Neural cell (in vitro differentiated cells): Measurements from ENCODE around the gene DRD4. TPM values are rescaled to one million over a fixed set of nuclear protein-coding genes. Genes with fewer than 3 reads are reported as not detected.

Experiments
- H2AFZ ChIP-seq: fragments of 200-600, 300-800 bp; sonication (generic), shearing (Covaris generic); 2 replicates; pipeline ENCODE4 v1.6.0; 2014; ENCODE audit warnings: low read depth, mild to moderate bottlenecking, antibody characterized with exemption, low read length, moderate library complexity
- H3F3A ChIP-seq: fragments of 200-600 bp; shearing (Covaris generic); 2 replicates; pipeline ENCODE4 v1.6.1; 2016; ENCODE audit warnings: mild to moderate bottlenecking, moderate library complexity, mixed read lengths, antibody characterized with exemption, low read length; ENCODE audit not compliant: insufficient read depth, poor library complexity, severe bottlenecking
- H3K27ac ChIP-seq: fragments of 200-600, 300-800 bp; sonication (generic), shearing (Covaris generic); 2 replicates; pipeline ENCODE4 v1.5.1; 2014; ENCODE audit warnings: mild to moderate bottlenecking, low read length, moderate library complexity
- H3K27me3 ChIP-seq: fragments of 300-800, 200-600 bp; sonication (generic), shearing (Covaris generic); 2 replicates; pipeline ENCODE4 v1.6.0; 2014; ENCODE audit warnings: mild to moderate bottlenecking, low read depth, low read length, moderate library complexity; ENCODE audit not compliant: insufficient read depth
- H3K36me3 ChIP-seq: fragments of 300-800, 200-600 bp; sonication (generic), shearing (Covaris generic); 2 replicates; pipeline ENCODE4 v1.5.1; 2014; ENCODE audit warnings: mild to moderate bottlenecking, antibody characterized with exemption, low read length, moderate library complexity; ENCODE audit not compliant: insufficient read depth
- H3K4me2 ChIP-seq: fragments of 300-800, 200-600 bp; sonication (generic), shearing (Covaris generic); 2 replicates; pipeline ENCODE4 v1.6.0; 2014; ENCODE audit warnings: mild to moderate bottlenecking, low read length
- H3K4me3 ChIP-seq: fragments of 300-800, 200-600 bp; sonication (generic), shearing (Covaris generic); 2 replicates; pipeline ENCODE4 v1.5.1; 2014; ENCODE audit warnings: mild to moderate bottlenecking, low read length, moderate library complexity
- H3K79me2 ChIP-seq: fragments of 200-600 bp; shearing (Covaris generic); replicated peaks from 2 replicates; pipeline ENCODE4 v1.6.0; 2014; ENCODE audit warnings: mild to moderate bottlenecking, low read length, moderate library complexity; ENCODE audit not compliant: insufficient read depth
- H3K9ac ChIP-seq: fragments of 300-800, 200-600 bp; sonication (generic), shearing (Covaris generic); 2 replicates; pipeline ENCODE4 v1.6.1; 2016; ENCODE audit warnings: mild to moderate bottlenecking, low read length, mixed read lengths
- H3K9me2 ChIP-seq: fragments of 200-600 bp; shearing (Covaris generic); 2 replicates; pipeline ENCODE4 v1.6.1; 2016; ENCODE audit warnings: mild to moderate bottlenecking, low read length, mixed read lengths; ENCODE audit not compliant: insufficient read depth
- H3K9me3 ChIP-seq: fragments of 200-600, 300-800 bp; sonication (generic), shearing (Covaris generic); 2 replicates; pipeline ENCODE4 v1.6.1; 2016; ENCODE audit warnings: mild to moderate bottlenecking, mixed run types, low read length, moderate library complexity, mixed read lengths
- H4K20me1 ChIP-seq: fragments of 200-600 bp; shearing (Covaris generic); 2 replicates; pipeline ENCODE4 v1.6.1; 2016; ENCODE audit warnings: mild to moderate bottlenecking, mixed run types; ENCODE audit not compliant: insufficient read depth
- EP300 ChIP-seq: fragments of 450-650 bp; conservative IDR thresholded peaks from 2 replicates; pipeline ENCODE4 v1.6.1; 2014; ENCODE audit warnings: antibody characterized with exemption, mild to moderate bottlenecking, moderate library complexity; ENCODE audit not compliant: poor library complexity, severe bottlenecking
- EZH2 ChIP-seq: fragments of 200-600, 300-800 bp; shearing (Covaris generic), sonication (generic); IDR thresholded peaks from 2 replicates; pipeline ENCODE4 v1.6.1; 2014; ENCODE audit warnings: antibody characterized with exemption, low read length, borderline replicate concordance, mild to moderate bottlenecking; ENCODE audit not compliant: insufficient read depth, poor library complexity, severe bottlenecking
- MXI1 ChIP-seq: fragments of 450-650 bp; conservative IDR thresholded peaks from 2 replicates; pipeline ENCODE4 v1.6.1; 2014; ENCODE audit warnings: antibody characterized with exemption, mild to moderate bottlenecking; ENCODE audit not compliant: poor library complexity, severe bottlenecking
- POLR2AphosphoS5 ChIP-seq: IDR thresholded peaks from 2 replicates; pipeline ENCODE4 v1.6.1; 2012
- RAD21 ChIP-seq: fragments of 450-650 bp; conservative IDR thresholded peaks from 2 replicates; pipeline ENCODE4 v1.6.1; 2014; ENCODE audit warnings: antibody characterized with exemption, mild to moderate bottlenecking, moderate library complexity
- SMC3 ChIP-seq: fragments of 450-650 bp; conservative IDR thresholded peaks from 2 replicates; pipeline ENCODE4 v1.6.1; 2014; ENCODE audit warnings: antibody characterized with exemption, mild to moderate bottlenecking, moderate library complexity; ENCODE audit not compliant: poor library complexity
- TAF1 ChIP-seq: IDR thresholded peaks from 2 replicates; pipeline ENCODE4 v1.6.1; 2012; ENCODE audit warnings: low read depth
- polyA plus RNA-seq: library from polyadenylated mRNA; depleted of rRNA; stranded (reverse); fragments of >200 nt; gene quantifications from 2 replicates; pipeline ENCODE4 v1.2.3, GENCODE V29; 2014
- TF ChIP-seq, protein P1 (sequence below): IDR thresholded peaks from 2 replicates; pipeline ENCODE4 v1.6.1; 2012; ENCODE audit warnings: borderline replicate concordance
- TF ChIP-seq, protein P2 (sequence below): fragments of 450-650 bp; IDR thresholded peaks from 2 replicates; pipeline ENCODE4 v1.5.1; 2014; ENCODE audit warnings: antibody characterized with exemption, mild to moderate bottlenecking, moderate library complexity; ENCODE audit not compliant: poor library complexity, severe bottlenecking

Gene DRD4
- polyA plus RNA-seq, 1 donor from 2014 or later: not detected

DNA sequence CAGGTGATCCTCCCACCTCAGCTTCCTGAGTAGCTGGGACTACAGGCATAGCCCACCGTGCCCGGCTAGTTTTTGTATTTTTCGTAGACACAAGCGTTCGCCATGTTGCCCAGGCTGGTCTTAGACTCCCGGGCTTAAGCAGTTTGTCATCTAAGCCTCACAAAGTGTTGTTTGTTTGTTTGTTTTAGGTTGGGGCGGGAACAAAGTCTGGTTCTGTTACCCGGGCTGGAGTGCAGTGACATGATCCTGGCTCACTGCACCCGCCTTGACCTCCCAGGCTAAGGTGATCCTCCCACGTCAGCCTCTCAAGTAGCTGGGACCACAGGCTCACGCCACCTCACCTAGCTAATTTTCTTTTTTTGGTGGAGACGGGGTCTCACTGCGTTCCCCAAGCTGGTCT is 33.9 kb upstream of the DRD4 start:
- no peak overlapping the region for H3K27ac ChIP-seq
- H4K20me1 ChIP-seq: no peaks in the 10 kb centered on the region
- no peak overlapping the region for H3K4me2 ChIP-seq
- H3K4me3 ChIP-seq: no peak overlapping the region
- no peaks in the 10 kb centered on the region for H3K9me3 ChIP-seq
- no peak overlapping the region for H2AFZ ChIP-seq
- no peaks in the 10 kb centered on the region for H3K9me2 ChIP-seq
- no peaks in the 10 kb centered on the region for H3K79me2 ChIP-seq
- TF ChIP-seq SMC3 (no peak), MXI1 (no peak)
- TF ChIP-seq, protein P1, sequence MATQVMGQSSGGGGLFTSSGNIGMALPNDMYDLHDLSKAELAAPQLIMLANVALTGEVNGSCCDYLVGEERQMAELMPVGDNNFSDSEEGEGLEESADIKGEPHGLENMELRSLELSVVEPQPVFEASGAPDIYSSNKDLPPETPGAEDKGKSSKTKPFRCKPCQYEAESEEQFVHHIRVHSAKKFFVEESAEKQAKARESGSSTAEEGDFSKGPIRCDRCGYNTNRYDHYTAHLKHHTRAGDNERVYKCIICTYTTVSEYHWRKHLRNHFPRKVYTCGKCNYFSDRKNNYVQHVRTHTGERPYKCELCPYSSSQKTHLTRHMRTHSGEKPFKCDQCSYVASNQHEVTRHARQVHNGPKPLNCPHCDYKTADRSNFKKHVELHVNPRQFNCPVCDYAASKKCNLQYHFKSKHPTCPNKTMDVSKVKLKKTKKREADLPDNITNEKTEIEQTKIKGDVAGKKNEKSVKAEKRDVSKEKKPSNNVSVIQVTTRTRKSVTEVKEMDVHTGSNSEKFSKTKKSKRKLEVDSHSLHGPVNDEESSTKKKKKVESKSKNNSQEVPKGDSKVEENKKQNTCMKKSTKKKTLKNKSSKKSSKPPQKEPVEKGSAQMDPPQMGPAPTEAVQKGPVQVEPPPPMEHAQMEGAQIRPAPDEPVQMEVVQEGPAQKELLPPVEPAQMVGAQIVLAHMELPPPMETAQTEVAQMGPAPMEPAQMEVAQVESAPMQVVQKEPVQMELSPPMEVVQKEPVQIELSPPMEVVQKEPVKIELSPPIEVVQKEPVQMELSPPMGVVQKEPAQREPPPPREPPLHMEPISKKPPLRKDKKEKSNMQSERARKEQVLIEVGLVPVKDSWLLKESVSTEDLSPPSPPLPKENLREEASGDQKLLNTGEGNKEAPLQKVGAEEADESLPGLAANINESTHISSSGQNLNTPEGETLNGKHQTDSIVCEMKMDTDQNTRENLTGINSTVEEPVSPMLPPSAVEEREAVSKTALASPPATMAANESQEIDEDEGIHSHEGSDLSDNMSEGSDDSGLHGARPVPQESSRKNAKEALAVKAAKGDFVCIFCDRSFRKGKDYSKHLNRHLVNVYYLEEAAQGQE: no peak
- TF ChIP-seq, protein P2, sequence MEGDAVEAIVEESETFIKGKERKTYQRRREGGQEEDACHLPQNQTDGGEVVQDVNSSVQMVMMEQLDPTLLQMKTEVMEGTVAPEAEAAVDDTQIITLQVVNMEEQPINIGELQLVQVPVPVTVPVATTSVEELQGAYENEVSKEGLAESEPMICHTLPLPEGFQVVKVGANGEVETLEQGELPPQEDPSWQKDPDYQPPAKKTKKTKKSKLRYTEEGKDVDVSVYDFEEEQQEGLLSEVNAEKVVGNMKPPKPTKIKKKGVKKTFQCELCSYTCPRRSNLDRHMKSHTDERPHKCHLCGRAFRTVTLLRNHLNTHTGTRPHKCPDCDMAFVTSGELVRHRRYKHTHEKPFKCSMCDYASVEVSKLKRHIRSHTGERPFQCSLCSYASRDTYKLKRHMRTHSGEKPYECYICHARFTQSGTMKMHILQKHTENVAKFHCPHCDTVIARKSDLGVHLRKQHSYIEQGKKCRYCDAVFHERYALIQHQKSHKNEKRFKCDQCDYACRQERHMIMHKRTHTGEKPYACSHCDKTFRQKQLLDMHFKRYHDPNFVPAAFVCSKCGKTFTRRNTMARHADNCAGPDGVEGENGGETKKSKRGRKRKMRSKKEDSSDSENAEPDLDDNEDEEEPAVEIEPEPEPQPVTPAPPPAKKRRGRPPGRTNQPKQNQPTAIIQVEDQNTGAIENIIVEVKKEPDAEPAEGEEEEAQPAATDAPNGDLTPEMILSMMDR: no peak
- no peak overlapping the region for H3K9ac ChIP-seq
- H3K36me3 ChIP-seq: no peaks in the 10 kb centered on the region
- no peaks in the 10 kb centered on the region for H3F3A ChIP-seq
- no peaks in the 10 kb centered on the region for H3K27me3 ChIP-seq

DNA sequence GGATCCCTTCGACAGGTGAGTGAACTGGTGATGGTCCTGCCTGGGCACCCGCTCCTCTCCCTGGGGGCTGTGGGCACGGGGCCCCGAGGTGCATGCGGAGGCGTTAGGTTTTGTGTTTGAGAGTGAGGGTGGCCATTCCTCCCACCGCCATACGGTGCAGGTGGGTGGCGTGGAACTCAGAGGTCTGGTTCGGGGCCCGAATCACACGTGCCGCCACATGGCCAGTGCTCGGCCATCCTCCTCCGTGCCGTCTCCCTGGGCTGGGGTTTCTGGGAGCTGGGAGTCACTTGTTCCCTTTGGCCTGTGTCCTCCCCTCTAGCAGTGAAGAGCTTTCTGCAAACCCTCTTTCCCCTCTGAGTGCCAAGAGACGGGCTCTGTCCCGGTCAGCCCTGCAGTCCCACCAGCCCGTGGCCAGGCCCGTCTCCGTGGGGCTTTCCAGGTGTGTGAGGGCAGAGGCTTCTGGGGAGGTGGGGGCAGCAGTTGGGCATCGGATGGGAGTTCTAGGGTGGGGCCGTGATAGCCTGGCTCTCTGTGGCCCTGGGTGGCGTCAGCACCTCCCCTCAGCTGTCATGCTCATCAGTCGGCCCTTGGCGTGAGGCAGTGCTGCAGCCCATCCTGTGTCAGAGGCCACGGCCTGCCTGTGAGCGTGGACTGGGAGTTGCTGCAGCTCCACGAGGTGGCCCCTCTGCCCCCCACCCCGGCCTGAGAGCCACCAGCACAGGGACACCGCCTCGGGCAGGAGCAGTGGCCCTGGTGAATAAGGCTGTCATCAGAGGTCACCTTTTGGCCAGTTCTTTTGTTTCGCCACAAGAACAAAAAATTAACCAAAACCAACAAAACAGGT is 31.6 kb upstream of the DRD4 start:
- no peak overlapping the region for H3K9ac ChIP-seq
- no peak overlapping the region for H2AFZ ChIP-seq
- no peak for TF ChIP-seq TAF1
- no peak for TF ChIP-seq EZH2
- no peak for TF ChIP-seq POLR2AphosphoS5
- H3F3A ChIP-seq: no peaks in the 10 kb centered on the region
- no peaks in the 10 kb centered on the region for H3K27me3 ChIP-seq
- no peak overlapping the region for H3K4me2 ChIP-seq
- H3K27ac ChIP-seq: no peak overlapping the region
- H3K9me3 ChIP-seq: no peaks in the 10 kb centered on the region
- no peaks in the 10 kb centered on the region for H3K36me3 ChIP-seq
- no peaks in the 10 kb centered on the region for H4K20me1 ChIP-seq
- H3K79me2 ChIP-seq: no peaks in the 10 kb centered on the region
- no peak overlapping the region for H3K4me3 ChIP-seq
- no peaks in the 10 kb centered on the region for H3K9me2 ChIP-seq

DNA sequence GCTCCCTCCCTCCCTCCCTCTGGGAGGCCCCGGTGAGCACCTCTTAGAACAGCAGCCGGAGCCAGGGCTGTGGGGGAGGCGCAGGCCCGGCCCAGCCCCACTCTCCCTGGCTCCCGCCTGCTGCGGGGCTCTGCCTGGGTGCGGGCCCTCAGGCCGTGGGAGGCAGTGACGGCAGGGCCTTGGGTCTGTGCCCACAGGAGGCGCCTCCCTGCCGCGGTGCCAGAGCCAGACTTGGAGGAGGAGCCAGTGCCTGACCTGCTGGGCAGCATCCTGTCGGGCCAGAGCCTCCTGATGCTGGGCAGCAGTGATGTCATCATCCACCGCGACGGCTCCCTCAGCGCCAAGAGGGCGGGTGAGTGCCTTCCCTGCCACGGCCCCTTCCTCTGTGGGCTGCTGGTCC is 30.8 kb upstream of the DRD4 start:
- no peaks in the 10 kb centered on the region for H3F3A ChIP-seq
- TF ChIP-seq POLR2AphosphoS5 (no peak), EZH2 (no peak), RAD21 (no peak), SMC3 (no peak), TAF1 (no peak), MXI1 (no peak), EP300 (no peak)
- TF ChIP-seq, protein P1: no peak
- TF ChIP-seq, protein P2: no peak
- no peak overlapping the region for H3K4me2 ChIP-seq
- H3K27me3 ChIP-seq: no peaks in the 10 kb centered on the region
- no peaks in the 10 kb centered on the region for H3K9me3 ChIP-seq
- no peak overlapping the region for H3K9ac ChIP-seq
- H3K79me2 ChIP-seq: no peaks in the 10 kb centered on the region
- H3K27ac ChIP-seq: no peak overlapping the region
- no peak overlapping the region for H3K4me3 ChIP-seq
- no peak overlapping the region for H2AFZ ChIP-seq
- no peaks in the 10 kb centered on the region for H4K20me1 ChIP-seq
- no peaks in the 10 kb centered on the region for H3K36me3 ChIP-seq
- H3K9me2 ChIP-seq: no peaks in the 10 kb centered on the region
